AG04450 (cell line): ENCODE measurements around the gene TMEM240. TPM values are rescaled to one million over a fixed set of nuclear protein-coding genes. Genes with fewer than 3 reads are reported as not detected.

Source experiments
- polyA plus RNA-seq: library from polyadenylated mRNA; depleted of rRNA; stranded (reverse); fragments of >200 nt; gene quantifications from 2 replicates; pipeline ENCODE4 v1.2.3, GENCODE V29; 2011; rRNA removed

Gene TMEM240
- polyA plus RNA-seq, 1 experiment, result 5.1 TPM

Other genes starting within 250 kb of the TMEM240 start
- 17.5 and 24.8 TPM in 2 replicates for gene ACAP3, start 232.7 kb downstream of the TMEM240 start, polyA plus RNA-seq
- gene PUSL1, start 232.0 kb downstream of the TMEM240 start, polyA plus RNA-seq, result 9.6 and 15.6 TPM in 2 replicates
- 52.8 and 69.5 TPM in 2 replicates for gene INTS11, start 216.0 kb downstream of the TMEM240 start, polyA plus RNA-seq
- gene CPTP, start 215.8 kb downstream of the TMEM240 start, polyA plus RNA-seq, result 7.1 and 9.5 TPM in 2 replicates
- gene TAS1R3, start 209.3 kb downstream of the TMEM240 start, polyA plus RNA-seq, result 0.10 and 0.11 TPM in 2 replicates
- 8.9 and 13.6 TPM in 2 replicates for gene DVL1, start 191.2 kb downstream of the TMEM240 start, polyA plus RNA-seq
- gene MXRA8, start 182.1 kb downstream of the TMEM240 start, polyA plus RNA-seq, result 186 and 275 TPM in 2 replicates
- gene AURKAIP1, start 165.4 kb downstream of the TMEM240 start, polyA plus RNA-seq, result 54.3 and 71.2 TPM in 2 replicates
- gene CCNL2, start 141.3 kb downstream of the TMEM240 start, polyA plus RNA-seq, result 169 and 181 TPM in 2 replicates
- gene MRPL20, start 133.3 kb downstream of the TMEM240 start, polyA plus RNA-seq, result 131 and 140 TPM in 2 replicates
- 0.16 and 0.24 TPM in 2 replicates for gene ANKRD65, start 119.3 kb downstream of the TMEM240 start, polyA plus RNA-seq
- 3.9 and 5.3 TPM in 2 replicates for gene VWA1, start 104.9 kb downstream of the TMEM240 start, polyA plus RNA-seq
- gene ATAD3C, start 90.9 kb downstream of the TMEM240 start, polyA plus RNA-seq, result 0.04 TPM in 1 of 2 replicates, not detected in the other
- gene ATAD3B, start 68.9 kb downstream of the TMEM240 start, polyA plus RNA-seq, result 7.7 and 10.2 TPM in 2 replicates
- gene ATAD3A, start 28.5 kb downstream of the TMEM240 start, polyA plus RNA-seq, result 8.5 and 11.0 TPM in 2 replicates
- gene SSU72, start 34.2 kb upstream of the TMEM240 start, polyA plus RNA-seq, result 104 and 113 TPM in 2 replicates
- 1.4 and 2.3 TPM in 2 replicates for gene FNDC10, start 59.5 kb upstream of the TMEM240 start, polyA plus RNA-seq
- gene MIB2, start 74.9 kb upstream of the TMEM240 start, polyA plus RNA-seq, result 9.4 and 14.0 TPM in 2 replicates
- 4.9 and 7.1 TPM in 2 replicates for gene MMP23B, start 91.5 kb upstream of the TMEM240 start, polyA plus RNA-seq
- gene CDK11B, start 118.4 kb upstream of the TMEM240 start, polyA plus RNA-seq, result 6.7 and 13.3 TPM in 2 replicates
- 30.5 and 36.4 TPM in 2 replicates for gene SLC35E2B, start 152.2 kb upstream of the TMEM240 start, polyA plus RNA-seq
- gene CDK11A, start 183.7 kb upstream of the TMEM240 start, polyA plus RNA-seq, result 6.0 and 10.6 TPM in 2 replicates
- 37.8 and 39.8 TPM in 2 replicates for gene NADK, start 237.8 kb upstream of the TMEM240 start, polyA plus RNA-seq